GM18870 (cell line): Measurements from ENCODE around the gene HECW1.

Experiments used
- ATAC-seq: cut with Tn5 transposase; IDR thresholded peaks from one replicate; pipeline ENCODE4 v1.9.1; 2021; ENCODE audit warnings: moderate library complexity; ENCODE audit not compliant: unreplicated experiment

Gene HECW1

GRCh38 chr7:43405948-43406347 lies 293.5 kb downstream of the HECW1 start:
- ATAC-seq, result no peak

DNA sequence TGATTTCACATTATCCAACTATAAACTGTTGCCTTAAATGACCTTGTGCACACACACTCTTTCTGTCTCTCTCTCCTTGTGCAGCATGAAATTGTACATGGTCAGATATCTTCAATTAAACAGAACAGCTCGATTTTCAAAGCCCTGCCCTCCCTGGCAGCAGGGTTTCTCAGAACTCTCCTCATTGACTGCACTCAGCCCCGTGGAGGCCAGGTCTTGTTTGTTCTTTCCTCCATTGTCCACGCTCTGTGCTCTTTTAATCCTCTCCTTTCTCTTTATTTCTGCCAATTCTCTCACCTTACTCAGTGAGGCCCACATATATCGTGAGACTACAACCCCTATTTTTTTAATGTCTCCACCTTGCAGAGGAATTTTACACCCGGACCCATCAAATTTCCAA lies 294.5 kb downstream of the HECW1 start:
- no peak for ATAC-seq

DNA sequence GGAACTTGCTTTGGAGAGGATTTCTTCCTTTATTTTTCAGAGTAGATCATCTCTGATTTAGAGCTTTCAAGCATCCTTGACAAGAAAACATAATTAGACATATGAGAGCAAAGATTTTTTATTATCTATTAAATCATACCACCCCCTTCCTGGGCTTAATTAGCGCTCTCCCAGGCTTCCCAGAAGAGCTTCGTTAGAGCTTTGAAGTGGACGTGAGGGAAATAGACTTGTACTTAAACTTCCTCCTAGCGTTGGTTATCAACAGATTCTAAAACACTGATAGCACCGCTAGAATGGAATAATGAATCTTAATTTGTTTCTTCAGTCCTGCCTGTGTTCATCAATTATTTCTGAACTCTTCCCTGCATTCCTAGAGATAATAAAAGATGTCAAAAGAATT lies 296.5 kb downstream of the HECW1 start:
- no peak for ATAC-seq

DNA sequence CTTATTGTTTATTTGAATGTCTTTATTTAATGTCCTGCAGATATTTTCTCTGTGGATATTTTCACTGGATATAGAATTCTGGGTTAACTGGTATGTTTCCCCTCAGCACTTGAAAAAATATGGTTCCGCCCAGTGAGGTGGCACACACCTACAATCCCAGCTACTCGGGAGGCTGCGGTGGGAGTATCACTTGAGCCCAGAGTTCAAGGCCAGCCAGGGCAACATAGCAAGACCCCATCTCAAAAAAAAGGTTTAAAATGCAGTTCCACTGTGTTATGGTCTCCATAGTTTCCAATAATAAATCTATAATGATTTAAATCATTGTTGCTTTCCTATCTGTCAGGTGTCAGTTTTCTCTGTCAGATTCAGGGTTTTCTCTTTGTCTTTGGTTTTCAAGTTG lies 305.0 kb downstream of the HECW1 start:
- no peak for ATAC-seq

GRCh38 chr7:43430411-43430810 lies 318.0 kb downstream of the HECW1 start:
- no peak for ATAC-seq

GRCh38 chr7:43431020-43431595 lies 318.7 kb downstream of the HECW1 start:
- ATAC-seq, result no peak

- ATAC-seq, result no peak
Observed at GRCh38 chr7:43433639-43434038, 321.2 kb downstream of the HECW1 start.

DNA sequence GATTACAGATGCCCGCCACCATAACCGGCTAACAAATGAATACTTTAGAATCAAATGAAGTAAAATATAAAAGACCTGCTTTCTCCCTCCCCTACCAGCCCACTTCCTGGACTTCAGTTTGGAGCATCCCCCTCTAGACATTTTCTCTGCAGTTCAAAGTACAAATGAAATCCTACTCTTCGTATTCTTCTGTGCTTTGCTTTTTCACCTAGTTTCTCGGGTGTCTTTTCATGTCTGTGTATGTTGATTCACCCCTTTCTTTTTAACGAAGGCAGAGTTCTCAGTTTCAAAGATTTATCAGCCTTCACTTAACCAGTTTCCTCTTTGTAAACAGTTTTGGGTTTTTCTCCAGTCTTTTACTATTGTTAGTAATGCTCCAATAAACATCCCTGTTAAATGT lies 324.6 kb downstream of the HECW1 start:
- ATAC-seq, result no peak

DNA sequence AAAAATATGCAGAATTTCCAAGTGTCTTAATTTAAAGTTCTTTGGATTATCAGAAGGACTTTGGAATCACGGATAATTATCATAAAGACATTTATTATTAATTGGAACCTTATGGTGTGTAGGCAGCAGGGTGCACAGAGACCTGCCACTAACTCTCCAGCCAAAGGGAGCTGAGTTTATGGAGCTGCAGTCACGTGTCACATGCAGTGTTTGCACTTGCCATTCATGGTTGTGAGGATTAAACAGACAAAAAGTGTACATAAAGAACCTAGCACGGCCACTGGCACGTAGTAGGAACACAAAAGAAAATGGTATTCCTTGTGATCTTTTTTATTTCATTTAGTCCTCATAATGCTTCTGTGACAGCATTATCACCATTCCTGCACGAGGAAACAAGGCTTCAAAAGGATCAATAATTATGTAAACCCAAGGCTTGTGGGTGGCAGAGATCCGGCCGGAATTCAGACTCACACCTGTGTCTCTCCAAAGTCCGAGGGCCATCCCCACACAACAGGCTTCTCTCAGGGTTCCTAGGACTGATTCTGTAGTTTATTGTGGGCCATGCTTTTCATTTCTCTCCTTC lies 326.5 kb downstream of the HECW1 start:
- no peak for ATAC-seq

GRCh38 chr7:43439631-43440401 lies 327.4 kb downstream of the HECW1 start:
- no peak for ATAC-seq

DNA sequence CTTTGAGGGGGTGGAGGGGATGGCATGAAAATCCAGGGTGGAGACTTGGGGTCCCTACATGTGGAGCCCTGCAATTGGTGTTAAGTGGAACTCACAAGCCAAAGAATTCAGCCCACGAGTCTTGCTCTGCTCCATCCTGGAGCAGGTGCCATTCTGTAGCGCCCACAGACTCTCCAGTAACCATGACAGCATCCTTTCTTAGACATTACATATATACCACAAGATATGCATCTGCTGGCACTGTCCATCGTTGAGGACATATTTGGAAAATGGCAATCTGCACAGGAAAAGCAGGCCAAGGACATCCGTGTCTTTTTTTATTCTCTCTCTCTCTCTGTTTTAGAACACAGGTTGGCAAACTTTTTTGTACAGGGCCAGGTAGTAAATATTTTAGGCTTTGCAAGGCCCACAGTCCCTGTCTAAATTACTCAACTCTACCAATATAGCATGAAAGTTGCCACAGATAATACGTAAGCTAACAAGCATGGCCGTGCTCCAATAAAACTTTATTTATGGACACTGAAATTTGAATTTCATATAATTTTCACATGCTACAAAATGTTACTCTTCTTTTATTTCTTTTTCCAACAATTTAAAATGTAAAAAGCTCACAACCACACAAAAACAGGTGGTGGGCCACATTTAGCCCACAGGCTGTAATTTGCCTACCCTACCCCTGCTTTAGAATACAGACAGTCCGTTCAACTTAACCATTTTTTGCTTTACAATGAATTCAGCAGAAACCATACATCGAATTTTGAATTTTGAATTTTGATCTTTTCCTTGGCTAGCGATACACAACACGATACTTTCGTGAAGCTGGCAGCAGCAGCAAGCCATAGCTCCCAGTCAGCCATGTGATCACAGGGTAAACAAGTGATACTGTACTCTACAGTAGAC lies 329.0 kb downstream of the HECW1 start:
- no peak for ATAC-seq

- no peak for ATAC-seq
Observed at GRCh38 chr7:43443381-43443780, 330.9 kb downstream of the HECW1 start.

GRCh38 chr7:43444711-43445578 lies 332.5 kb downstream of the HECW1 start:
- no peak for ATAC-seq

DNA sequence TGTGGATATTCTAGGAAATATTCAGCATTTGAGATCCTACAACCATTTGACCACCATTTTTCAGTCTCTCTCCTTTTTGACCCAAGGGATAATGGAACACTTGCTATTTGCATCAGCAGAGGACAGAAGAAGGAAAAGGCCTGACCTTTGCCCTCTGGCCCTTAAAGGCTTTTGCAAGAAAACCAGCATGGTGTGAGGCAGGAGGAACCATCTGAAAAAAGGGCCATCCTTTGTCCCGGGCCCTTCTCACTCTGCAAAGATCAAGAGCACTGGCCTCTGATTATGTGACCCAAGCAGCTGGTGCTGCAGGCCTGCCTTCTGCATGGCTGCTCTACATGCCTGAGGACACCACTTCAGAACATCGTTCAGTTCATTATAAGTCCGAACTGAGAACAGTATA lies 337.1 kb downstream of the HECW1 start:
- no peak for ATAC-seq

DNA sequence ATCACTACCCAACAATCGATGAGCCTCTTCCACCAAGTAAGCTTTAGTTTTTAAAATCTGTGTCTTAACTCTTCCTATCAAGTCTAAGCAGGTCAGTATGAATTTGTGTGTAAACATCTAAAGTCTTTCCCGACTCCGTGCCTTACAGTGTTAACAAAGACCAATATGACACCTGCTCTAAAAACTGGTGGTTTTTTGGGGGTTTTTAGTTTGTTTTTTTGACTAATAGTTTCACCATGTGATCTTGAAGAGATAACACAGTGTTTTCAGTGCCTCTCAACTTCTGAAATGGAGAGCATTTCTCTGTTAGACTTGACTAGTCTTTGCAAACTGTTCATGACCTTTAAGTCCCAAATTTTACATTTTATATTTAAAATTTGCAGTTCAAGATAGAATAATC lies 338.4 kb downstream of the HECW1 start:
- peak; percentile 53 for ATAC-seq

DNA sequence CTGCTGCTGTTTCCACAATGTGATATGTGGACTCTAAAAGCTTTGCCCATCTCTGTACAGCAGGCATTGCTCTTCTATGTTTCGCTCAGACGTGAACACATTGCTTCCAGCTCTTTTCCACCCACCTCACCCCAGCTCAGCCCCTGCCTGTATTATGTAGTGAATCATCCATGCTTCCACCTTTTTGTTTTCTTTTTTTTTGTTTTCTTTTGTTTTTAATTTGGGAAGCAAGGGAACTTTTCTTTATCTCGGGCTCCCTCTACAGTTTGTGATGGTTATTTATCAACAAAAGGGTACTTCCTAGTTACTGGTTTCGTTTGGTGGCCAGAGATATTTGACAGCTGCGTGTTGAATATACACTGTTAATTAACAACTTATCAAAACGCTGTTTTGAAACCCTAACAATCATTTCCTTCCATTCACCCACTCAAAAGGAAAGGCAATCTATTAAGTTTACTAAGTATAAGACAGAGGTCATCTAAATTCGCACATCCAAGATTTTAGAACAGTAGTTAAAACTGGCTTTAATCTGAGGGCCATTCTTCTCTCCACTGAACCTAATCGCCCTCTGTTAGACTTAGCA lies 342.6 kb downstream of the HECW1 start:
- ATAC-seq, result peak; percentile 57

- ATAC-seq, result no peak
Observed at GRCh38 chr7:43456200-43456599, 343.8 kb downstream of the HECW1 start.

DNA sequence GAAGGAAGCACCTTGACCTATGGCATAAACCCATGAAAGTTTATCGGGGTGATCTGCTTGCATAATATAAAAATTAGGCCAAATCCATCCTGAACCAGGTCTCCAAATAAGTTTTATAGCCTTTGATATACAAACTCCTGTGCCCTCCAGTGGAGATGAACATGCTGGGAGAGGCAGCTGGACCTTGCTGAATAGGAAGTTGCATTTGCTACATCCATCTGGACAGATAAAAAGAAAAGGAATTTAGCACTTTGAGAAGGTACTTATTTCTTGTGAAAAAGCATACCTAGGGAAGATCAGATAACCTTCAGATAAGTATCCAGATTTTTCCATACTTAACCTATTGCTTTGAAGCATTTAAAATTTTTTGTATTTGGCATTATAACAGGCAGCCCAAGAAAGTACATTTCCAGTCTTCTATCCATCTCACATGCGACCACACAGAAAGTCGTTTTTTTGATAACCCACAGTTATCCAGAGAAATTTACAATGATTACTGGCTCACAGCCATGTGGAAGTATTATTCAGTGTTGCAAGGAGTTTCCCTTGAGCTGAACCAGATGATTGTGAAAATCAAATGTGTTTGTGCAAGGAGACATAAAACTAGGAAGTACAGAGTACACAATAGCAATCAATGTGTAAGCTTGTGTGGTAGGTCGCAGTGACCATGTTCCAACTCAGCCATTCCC lies 346.0 kb downstream of the HECW1 start:
- no peak for ATAC-seq

DNA sequence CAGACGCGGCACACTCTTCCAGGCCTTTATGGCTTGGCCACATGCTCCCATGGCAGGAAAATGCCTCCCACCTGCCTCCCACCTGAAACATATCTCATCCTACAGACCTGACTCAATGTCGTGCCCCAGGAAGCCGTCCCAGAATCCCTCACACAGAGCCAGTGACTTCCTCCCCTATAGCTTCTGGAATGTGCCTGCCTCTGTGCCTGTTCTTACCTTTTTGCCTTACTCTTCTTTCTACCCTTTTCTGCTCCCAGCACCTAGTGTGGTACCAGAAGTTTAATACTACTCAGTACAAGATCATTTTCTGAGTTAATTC lies 346.5 kb downstream of the HECW1 start:
- ATAC-seq, result no peak
